GM10847 (cell line): ENCODE measurements around the gene MAPKAPK3.

ENCODE experiments used
- POLR2A ChIP-seq: IDR thresholded peaks from 2 replicates; pipeline ENCODE4 v1.6.1; 2011; ENCODE audit not compliant: insufficient read length; ENCODE audit errors: extremely low read depth

MAPKAPK3 gene

DNA sequence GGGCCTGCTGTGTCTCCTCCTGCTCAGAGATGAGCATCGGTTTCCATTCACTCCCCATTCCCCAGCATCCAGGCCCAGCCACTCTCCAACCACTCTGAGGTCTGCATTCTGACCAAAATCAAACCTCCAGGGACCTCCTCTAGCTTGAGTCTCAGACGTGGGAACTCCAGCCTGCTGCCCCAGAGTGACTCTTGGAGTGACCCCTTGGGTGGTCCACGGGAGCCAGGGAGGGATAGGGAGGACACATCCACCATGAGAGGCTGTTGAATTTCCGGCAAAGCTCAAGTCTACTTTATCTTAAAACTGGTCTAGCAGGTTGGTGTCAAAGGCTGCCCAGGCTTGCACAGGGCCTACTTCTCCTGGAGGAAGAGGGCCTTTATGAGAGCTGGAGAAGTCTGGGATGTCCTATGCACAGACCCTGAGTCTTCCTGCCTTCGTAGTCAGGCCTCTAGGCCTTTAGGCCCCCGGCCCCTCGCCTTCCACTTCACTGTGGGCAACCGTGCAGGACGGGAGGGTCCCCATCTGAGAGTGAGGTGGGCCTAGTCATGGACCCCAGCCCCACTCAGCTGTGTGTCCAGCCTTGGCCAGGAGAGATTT is 14.3 kb upstream of the MAPKAPK3 start:
- no peak for TF ChIP-seq POLR2A

DNA sequence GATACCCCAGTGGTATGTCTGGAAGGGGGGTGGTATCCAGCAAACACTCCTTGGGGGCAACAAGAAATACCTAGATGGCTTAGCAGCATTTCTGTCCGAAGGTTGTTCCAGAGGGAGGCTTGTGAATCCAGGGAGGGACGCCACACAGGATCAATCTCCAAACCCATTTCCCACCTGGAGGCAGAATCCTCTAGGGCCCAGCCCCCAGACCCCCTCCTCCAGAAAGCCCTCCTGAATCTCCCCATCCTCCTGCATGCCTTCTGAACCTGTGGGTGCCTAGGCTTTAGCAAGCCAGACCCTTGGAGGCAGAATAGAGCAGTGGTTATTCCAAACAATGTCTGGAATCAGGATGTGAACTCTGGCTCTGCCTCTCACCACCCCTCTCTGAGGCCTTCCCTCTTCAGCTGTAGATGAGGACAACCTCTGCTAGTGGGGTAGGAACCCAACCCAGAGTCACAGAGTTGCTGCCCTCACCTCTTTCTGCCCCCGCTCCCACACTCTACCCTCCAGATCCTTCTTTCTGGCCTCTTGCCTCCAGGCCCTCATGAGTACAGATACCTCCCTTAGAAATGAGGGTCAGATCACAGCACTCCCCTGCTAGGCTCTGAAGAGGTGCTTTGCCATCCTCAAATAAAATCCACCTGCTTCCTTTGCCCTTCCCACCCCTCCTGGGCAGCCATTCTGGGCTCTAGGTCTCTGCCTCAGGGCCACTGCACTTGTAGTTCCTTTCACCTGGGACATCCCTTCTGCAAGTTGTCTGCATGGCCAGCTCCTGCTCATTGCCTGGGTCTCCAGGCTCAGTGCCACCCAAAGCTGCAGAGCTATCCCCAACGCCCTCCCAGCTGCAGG is 13.5 kb upstream of the MAPKAPK3 start:
- no peak for TF ChIP-seq POLR2A

DNA sequence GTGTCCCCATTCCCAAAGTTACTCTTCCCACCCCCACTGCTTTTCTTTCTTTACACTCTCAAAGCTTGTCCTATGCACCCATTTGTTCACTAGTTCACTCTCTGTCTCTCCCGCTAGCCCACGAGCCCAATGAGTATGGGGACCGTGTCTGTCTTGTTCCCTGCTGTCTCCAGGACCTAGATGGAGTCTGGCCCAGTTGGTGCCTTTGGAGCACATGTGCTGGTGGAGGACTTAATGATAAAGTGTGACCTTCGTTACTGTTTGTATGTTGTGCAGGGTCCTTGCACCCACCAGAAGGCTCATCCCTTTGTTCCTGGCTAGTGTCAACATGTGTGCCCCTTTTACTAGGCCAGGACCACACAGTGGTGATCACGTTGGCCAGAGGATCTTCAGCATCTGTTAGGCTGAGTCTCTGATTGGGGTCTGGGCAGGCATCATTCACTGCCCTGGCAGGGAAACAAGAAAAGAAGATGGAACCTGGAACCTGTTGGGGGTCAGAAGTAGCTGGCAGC is 12.8 kb upstream of the MAPKAPK3 start:
- no peak for TF ChIP-seq POLR2A

DNA sequence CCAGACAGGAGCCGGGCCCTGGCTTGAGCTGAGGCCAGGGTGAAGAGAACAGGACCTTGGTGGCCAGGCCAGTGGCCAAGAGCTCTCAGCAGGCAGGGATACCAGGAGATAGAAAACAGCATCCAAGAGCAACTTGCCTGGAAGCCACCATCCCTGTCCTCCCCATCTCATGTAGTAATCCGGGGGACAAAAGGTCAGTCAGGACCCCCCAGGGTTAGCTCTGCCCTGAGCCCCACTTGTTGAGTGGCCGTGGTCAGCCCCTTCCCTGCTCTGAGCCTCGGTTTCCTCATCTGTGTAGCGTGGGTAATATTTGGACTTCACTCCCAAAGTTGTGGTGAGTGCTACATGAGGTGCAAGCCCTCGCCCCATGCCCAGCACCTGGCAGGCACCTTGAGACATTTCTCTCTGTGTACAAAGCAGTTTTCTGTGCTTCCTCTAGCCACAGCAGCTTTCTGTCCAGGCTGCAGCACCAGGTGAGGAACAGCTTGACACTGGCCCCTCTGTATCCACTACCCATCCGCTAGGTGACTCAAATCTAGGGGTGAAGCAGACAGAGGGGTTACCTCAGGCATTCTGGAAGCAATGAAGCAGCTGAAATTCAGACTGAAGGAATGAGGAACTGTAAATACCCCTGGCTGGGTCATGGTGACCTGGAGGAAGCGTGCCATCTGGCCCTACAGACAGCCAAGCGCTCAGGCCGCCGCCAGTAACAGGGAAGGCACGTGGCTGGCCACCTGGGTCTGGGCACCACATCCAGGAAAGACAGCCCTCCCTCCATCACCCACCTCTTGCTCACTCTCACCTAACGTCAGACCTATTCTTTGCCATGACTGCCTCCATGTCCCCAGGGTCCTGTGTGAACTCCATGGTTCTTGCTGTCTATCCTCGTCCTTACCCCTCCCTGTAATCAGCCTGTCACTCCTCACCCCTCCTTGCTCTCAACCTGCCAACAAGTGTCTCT is 12.0 kb upstream of the MAPKAPK3 start:
- no peak for TF ChIP-seq POLR2A

- TF ChIP-seq POLR2A, result no peak
Observed at GRCh38 chr3:50605901-50606326, 11.0 kb upstream of the MAPKAPK3 start.

DNA sequence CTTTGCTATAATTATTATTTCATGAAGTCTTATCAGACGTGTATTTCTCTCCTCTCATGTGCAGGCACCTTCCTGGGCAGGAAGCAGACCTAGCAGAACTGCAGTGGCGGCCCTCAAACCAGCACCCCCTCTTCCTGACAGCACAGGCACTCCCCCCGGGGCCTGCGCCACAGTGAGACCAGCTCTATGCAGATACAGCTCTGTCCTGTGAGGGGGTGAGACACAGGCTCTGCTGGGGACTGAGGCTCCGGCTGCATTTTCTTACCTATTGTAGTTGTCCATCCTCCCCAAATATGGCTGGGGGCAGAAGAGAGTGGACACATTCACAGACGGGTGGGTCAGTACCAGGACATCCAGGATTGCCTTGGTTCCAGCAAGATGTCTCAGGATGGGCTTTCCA is 10.4 kb upstream of the MAPKAPK3 start:
- no peak for TF ChIP-seq POLR2A

GRCh38 chr3:50607271-50608091 is 9.5 kb upstream of the MAPKAPK3 start:
- TF ChIP-seq POLR2A, result no peak

GRCh38 chr3:50608278-50608677 is 8.7 kb upstream of the MAPKAPK3 start:
- no peak for TF ChIP-seq POLR2A

GRCh38 chr3:50609071-50609762 is 7.7 kb upstream of the MAPKAPK3 start:
- TF ChIP-seq POLR2A, result no peak

GRCh38 chr3:50609763-50610085 is 7.2 kb upstream of the MAPKAPK3 start:
- TF ChIP-seq POLR2A, result no peak

DNA sequence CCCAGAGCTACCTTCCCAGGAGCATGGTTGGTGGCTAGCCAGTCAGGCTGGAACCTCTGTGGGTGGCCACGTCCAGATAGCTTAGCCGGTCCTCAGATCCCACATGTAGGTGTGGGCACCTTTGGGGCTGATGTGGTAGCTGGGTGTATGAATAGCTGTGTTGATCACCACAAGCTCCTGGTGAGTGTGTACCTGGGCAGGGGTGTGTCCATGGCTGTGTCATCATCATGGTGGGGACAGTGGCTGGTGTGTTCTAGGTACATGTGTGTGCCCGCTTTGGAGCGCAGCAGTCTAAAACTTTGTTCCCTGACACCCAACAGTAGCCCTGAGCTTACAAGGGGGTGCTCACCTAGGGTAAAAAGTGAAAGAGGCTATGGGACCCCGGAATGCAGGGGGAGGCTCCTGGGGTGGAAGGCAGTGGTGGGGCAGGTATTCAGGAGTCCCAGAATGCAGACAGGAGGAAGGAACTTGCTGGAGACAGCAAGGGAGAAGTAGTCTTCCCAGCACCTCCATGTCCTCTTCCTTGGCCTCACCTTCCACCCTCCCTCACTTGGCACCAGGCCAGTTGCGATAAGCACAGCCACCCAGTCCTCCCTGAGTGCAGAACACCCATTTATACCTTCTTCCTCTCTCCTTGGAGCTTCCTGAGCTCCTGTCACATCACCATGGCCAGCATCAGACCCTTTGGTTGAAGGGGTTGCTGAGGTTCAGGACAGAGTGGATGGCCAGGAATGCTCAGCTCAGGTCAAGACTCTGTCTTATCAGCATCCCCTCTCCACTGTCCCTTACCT is 6.6 kb upstream of the MAPKAPK3 start:
- no peak for TF ChIP-seq POLR2A

DNA sequence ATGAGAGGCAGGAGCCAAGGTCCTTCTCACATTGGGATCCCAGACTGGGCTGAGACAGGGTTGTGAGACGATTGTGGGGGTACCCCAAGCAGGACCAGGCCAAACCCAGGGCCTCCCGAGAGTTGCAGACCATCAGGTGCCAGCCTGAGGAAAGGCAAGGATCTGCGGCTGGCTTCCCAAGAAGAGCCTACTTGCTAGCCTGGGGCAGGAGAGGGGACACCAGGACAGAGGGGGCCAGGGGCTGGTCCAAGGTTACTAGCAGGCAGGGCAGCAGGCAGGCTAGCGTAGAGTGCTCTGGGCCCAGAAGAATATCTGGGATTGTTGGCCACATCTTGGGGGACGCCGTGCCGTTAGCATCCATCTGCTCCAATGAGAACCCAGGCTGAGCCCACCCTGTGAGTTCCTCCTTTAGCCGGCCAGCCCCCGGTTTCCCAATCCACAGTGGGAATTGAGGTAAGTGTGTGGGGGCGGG is 5.9 kb upstream of the MAPKAPK3 start:
- TF ChIP-seq POLR2A, result no peak
